Effector CD4-positive, alpha-beta T cell (primary cell): ENCODE data around the gene TTC7B.

Experiments used
- DNase-seq: peaks from one replicate; pipeline ENCODE4 v3.0.0-alpha.2; 2020

TTC7B gene

GRCh38 chr14:90500665-90501370 is 315.4 kb downstream of the TTC7B start:
- no peak for DNase-seq

GRCh38 chr14:90499908-90500664 is 316.1 kb downstream of the TTC7B start:
- no peak for DNase-seq

GRCh38 chr14:90499121-90499520 is 317.1 kb downstream of the TTC7B start:
- DNase-seq = no peak

GRCh38 chr14:90498198-90498597 is 318.0 kb downstream of the TTC7B start:
- DNase-seq = no peak

GRCh38 chr14:90496379-90496778 is 319.9 kb downstream of the TTC7B start:
- no peak for DNase-seq

- peak; percentile 31 for DNase-seq
These were observed 320.6 kb downstream of the TTC7B start for GRCh38 chr14:90495357-90496276.

- DNase-seq = no peak
These were observed 324.2 kb downstream of the TTC7B start for GRCh38 chr14:90491911-90492531.

- no peak for DNase-seq
These were observed 324.9 kb downstream of the TTC7B start for GRCh38 chr14:90491221-90491885.

GRCh38 chr14:90490720-90491050 is 325.5 kb downstream of the TTC7B start:
- no peak for DNase-seq

GRCh38 chr14:90489916-90490719 is 326.1 kb downstream of the TTC7B start:
- DNase-seq = no peak

- DNase-seq = no peak
These were observed 326.9 kb downstream of the TTC7B start for GRCh38 chr14:90489306-90489705.

- DNase-seq = no peak
These were observed 328.0 kb downstream of the TTC7B start for GRCh38 chr14:90488256-90488655.

- no peak for DNase-seq
These were observed 328.8 kb downstream of the TTC7B start for GRCh38 chr14:90487462-90487861.

GRCh38 chr14:90487031-90487430 is 329.2 kb downstream of the TTC7B start:
- DNase-seq = no peak

GRCh38 chr14:90484291-90484690 is 331.9 kb downstream of the TTC7B start:
- no peak for DNase-seq

GRCh38 chr14:90483571-90483974 is 332.7 kb downstream of the TTC7B start:
- no peak for DNase-seq

GRCh38 chr14:90483117-90483516 is 333.1 kb downstream of the TTC7B start:
- DNase-seq = no peak

- DNase-seq = no peak
These were observed 340.9 kb downstream of the TTC7B start for GRCh38 chr14:90475298-90475697.
